Tibial artery (tissue), 4 donors: ENCODE measurements around the gene TPSB2.

ENCODE experiments used
- DNase-seq, 2 donors: peaks; one replicate each; pipeline ENCODE4 v3.0.0-alpha.2; 2019
- H3K27ac ChIP-seq, 2 donors: fragments of 200-600 bp; sonication (generic) in 1 of 2; 1 replicate in 1 of 2; 2 replicates in 1 of 2; pipeline ENCODE4 v1.5.1; 2018 to 2019; ENCODE audit warnings: mild to moderate bottlenecking in 1 of 2
- H3K27me3 ChIP-seq, 2 donors: fragments of 200-600 bp; sonication (generic) in 1 of 2; one replicate each; pipeline versions ENCODE4 v1.5.1 to v1.6.0; 2016 to 2019
- H3K36me3 ChIP-seq, 3 donors: fragments of 200-600 bp; sonication (generic) in 2 of 3; one replicate each; pipeline ENCODE4 v1.5.1; 2016 to 2019; ENCODE audit warnings: mild to moderate bottlenecking in 2 of 3
- H3K4me1 ChIP-seq, 4 donors: fragments of 200-600 bp; sonication (generic) in 2 of 4; 1 replicate in 3 of 4; 2 replicates in 1 of 4; pipeline ENCODE4 v1.5.1; 2016 to 2019
- H3K4me3 ChIP-seq, 2 donors: fragments of 200-600 bp; sonication (generic) in 1 of 2; 1 replicate in 1 of 2; 2 replicates in 1 of 2; pipeline ENCODE4 v1.5.1; 2018 to 2019; ENCODE audit warnings: mild to moderate bottlenecking in 2 of 2
- H3K9me3 ChIP-seq, 3 donors: fragments of 200-600 bp; sonication (generic) in 1 of 3; one replicate each; pipeline ENCODE4 v1.5.1; 2016 to 2019
- intact Hi-C: fragments of 100-400 bp; cut with DNase I; formaldehyde crosslinking; loops from one replicate; pipeline ENCODE4 v1.15.0; 2023; ENCODE audit warnings: low total_unique reads
- TF ChIP-seq, protein P1 (sequence below), 2 experiments: fragments of 200-600 bp in 1 of 2; fragments of 450-650 bp in 1 of 2; IDR thresholded peaks; one replicate each; pipeline ENCODE4 v1.5.1; 2017 to 2019; ENCODE audit warnings: antibody characterized with exemption in 2 of 2, mild to moderate bottlenecking in 1 of 2, moderate library complexity in 1 of 2

TPSB2 gene

DNA sequence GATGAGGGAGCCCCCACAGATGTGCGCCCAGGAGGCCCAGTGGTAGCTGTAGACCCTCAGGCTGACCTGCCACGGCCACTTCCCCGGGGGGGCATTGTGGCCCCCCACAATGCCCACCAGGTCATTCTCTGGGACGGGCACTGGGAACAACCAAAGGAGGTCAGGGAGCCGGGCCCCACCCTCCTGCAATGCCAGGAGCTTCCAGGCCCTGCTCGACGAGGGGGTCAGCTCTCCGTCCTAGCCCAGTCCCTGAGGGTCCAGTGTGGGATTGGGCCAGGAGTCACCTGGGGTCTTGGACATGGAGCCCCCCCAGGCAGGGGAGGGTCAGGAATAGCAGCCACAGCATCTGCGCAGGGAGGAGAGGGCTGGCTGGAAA, 32.9 kb upstream of the TPSB2 start:
- no peak overlapping the region for H3K4me3 ChIP-seq
- no peak for DNase-seq
- no peaks in the 10 kb centered on the region for H3K9me3 ChIP-seq
- intact Hi-C loops: no loop called here
- H3K36me3 ChIP-seq: no peaks in the 10 kb centered on the region
- no peak overlapping the region for H3K27ac ChIP-seq
- H3K27me3 ChIP-seq: peaks cover 0 to 74% of the 10 kb centered on the region in 2 donors
- H3K4me1 ChIP-seq: peaks cover 0 to 16% (median 0%) of the 10 kb centered on the region in 4 donors
- TF ChIP-seq, protein P1, sequence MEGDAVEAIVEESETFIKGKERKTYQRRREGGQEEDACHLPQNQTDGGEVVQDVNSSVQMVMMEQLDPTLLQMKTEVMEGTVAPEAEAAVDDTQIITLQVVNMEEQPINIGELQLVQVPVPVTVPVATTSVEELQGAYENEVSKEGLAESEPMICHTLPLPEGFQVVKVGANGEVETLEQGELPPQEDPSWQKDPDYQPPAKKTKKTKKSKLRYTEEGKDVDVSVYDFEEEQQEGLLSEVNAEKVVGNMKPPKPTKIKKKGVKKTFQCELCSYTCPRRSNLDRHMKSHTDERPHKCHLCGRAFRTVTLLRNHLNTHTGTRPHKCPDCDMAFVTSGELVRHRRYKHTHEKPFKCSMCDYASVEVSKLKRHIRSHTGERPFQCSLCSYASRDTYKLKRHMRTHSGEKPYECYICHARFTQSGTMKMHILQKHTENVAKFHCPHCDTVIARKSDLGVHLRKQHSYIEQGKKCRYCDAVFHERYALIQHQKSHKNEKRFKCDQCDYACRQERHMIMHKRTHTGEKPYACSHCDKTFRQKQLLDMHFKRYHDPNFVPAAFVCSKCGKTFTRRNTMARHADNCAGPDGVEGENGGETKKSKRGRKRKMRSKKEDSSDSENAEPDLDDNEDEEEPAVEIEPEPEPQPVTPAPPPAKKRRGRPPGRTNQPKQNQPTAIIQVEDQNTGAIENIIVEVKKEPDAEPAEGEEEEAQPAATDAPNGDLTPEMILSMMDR (IDR thresholded peaks at IDR 0.05): no peak

DNA sequence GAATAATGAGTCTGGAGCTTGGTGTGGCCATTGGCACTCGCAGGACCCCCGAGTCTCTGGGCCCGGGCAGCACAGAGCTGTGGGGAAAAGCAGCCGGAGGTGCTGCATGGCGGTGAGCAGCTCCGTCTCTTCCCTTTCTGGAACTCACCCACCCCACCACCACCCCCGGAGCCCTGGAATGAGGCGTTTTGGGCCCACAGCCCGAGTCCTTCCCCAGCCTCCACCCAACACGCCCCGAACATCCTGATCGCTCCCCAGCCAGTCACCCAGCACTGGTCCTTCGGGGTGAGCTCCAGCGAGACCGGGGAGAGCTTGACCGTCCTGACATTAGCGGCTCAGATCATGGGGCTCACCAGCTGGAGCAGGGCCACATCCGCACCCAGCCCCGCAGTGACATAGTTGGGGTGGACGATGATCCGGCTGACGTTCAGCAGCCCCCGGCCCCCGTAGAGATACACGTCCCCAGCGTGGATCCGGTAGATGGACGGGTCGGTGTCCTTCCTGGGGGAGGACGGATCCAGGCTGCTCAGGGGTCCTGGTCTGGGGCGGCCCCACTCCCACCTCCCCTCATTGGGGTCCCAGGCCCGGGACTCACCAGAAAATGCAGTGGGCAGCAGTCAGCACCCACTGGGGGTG, 32.3 kb upstream of the TPSB2 start:
- intact Hi-C loops: no loop called here
- TF ChIP-seq, protein P1 (IDR thresholded peaks at IDR 0.05): no peak
- Histone ChIP-seq H3K4me1 (peaks cover 0 to 16% (median 0%) of the 10 kb centered on the region in 4 donors), H3K27ac (no peak overlapping the region), H3K9me3 (no peaks in the 10 kb centered on the region), H3K27me3 (peaks cover 0 to 79% of the 10 kb centered on the region in 2 donors), H3K4me3 (no peak overlapping the region), H3K36me3 (no peaks in the 10 kb centered on the region)
- no peak for DNase-seq

DNA sequence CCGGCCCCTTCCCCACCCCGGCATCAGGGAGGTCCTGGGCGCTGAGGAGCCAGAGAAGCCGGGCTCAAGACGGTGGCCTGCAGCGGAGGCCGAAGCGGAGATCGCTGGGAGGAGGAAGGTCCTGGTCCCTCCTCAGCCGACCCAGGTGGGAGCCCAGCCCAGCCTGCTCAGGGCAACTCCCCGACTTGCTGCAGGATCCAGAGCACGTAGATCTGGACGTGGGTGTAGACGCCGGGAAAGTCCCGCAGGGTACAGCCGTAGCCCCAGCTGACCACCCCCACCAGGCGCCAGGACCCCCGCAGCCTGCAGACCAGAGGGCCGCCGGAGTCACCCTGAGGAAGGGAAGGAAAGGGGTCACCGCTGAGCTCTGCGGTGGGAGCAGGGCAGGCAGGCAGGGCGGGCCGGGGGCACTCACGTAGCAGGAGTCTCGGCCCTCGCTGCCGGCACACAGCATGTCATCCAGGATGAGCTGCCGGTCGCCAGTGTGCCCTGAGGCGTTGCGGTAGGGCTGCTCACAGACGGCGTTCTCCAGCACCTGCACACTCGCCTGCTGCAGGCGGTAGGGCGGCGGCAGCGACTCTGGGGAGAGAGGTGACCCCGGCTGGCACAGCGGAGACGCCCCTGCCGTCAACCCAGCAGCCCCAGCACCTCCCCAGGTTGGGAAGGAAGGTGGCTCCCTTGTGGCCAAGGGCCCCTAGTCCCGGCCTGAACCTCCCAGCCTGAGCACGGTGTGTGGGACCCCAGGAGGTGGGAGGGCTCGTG, 31.3 kb upstream of the TPSB2 start:
- H3K27ac ChIP-seq: no peak overlapping the region
- no peaks in the 10 kb centered on the region for H3K9me3 ChIP-seq
- H3K27me3 ChIP-seq: peaks cover 0 to 83% of the 10 kb centered on the region in 2 donors
- intact Hi-C loops: no loop called here
- H3K4me3 ChIP-seq: no peak overlapping the region
- no peaks in the 10 kb centered on the region for H3K36me3 ChIP-seq
- TF ChIP-seq, protein P1 (IDR thresholded peaks at IDR 0.05): no peak
- DNase-seq: no peak
- H3K4me1 ChIP-seq: peaks cover 0 to 16% (median 0%) of the 10 kb centered on the region in 4 donors

DNA sequence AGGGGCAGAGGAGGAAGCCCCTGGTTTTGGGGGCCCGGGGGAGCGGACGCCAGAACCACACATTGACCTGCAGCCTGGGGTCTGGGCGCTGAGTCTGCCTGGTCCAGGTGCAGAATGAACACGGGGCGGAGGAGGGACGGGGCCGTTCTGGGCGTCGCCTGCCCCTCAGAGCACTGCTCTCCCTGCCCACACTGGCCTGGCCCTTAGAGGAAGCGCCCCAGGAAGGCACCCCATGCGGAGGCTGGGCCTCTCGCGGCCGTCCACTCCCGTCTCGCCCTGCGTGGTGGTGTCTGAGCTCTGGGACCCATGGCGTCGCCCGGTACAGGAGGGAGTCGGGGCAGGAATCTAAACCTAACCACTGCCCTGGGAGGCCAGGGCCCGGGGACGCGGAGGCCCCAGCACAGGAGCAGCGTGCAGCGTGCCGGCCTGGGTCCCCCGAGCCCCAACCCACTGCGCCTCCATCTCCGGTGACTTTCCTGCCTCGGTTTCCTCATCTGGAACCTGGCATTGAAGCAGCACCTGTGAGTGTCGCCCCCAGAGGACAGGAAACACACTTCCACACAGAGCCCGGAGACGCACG, 30.2 kb upstream of the TPSB2 start:
- no peak overlapping the region for H3K27ac ChIP-seq
- intact Hi-C loops: no loop called here
- H3K4me3 ChIP-seq: no peak overlapping the region
- no peak for DNase-seq
- TF ChIP-seq, protein P1 (IDR thresholded peaks at IDR 0.05): no peak
- H3K4me1 ChIP-seq: peaks cover 0 to 16% (median 0%) of the 10 kb centered on the region in 4 donors
- no peaks in the 10 kb centered on the region for H3K9me3 ChIP-seq
- H3K27me3 ChIP-seq: peaks cover 0 to 86% of the 10 kb centered on the region in 2 donors
- H3K36me3 ChIP-seq: no peaks in the 10 kb centered on the region

DNA sequence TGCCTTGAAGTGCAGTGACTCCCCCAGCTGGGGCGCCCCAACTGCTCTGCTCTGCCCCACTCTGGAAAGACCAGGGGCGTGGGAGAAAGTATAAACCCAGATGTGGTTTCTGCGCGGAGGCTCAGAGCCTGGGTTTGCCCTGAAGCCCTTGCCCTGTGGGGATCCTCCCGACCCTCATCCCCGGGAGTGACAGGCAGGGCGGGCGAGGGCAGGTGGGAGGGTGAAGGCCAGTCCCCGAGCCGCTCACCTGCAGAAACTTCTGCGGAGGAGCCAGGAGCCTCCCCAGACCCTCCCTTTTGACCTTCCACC, 29.7 kb upstream of the TPSB2 start:
- intact Hi-C loops: no loop called here
- peaks cover 0 to 88% of the 10 kb centered on the region in 2 donors for H3K27me3 ChIP-seq

More for the DNA sequence above, 29.7 kb upstream of the TPSB2 start:
- Histone ChIP-seq H3K36me3 (no peaks in the 10 kb centered on the region), H3K9me3 (no peaks in the 10 kb centered on the region), H3K27ac (no peak overlapping the region), H3K4me1 (peaks cover 0 to 16% (median 0%) of the 10 kb centered on the region in 4 donors), H3K4me3 (no peak overlapping the region)
- no peak for DNase-seq
- TF ChIP-seq, protein P1 (IDR thresholded peaks at IDR 0.05): no peak
